Esophagus muscularis mucosa (tissue), 4 donors: ENCODE results near the gene COL26A1. TPM values are rescaled to one million over a fixed set of nuclear protein-coding genes. Genes with fewer than 3 reads are reported as not detected.

ENCODE experiments used
- DNase-seq: peaks from one replicate; pipeline ENCODE4 v3.0.0-alpha.2; 2017; ENCODE audit errors: extremely low spot score
- H3K27ac ChIP-seq, 4 donors: fragments of 200-600 bp; sonication (generic); replicated peaks in 1 of 4; 1 replicate in 3 of 4; 2 replicates in 1 of 4; pipeline ENCODE4 v1.5.1; 2016 to 2019; ENCODE audit warnings: mild to moderate bottlenecking in 1 of 4
- H3K27me3 ChIP-seq, 4 donors: fragments of 200-600 bp; sonication (generic); one replicate each; pipeline versions ENCODE4 v1.5.1 to v1.6.0; 2016 to 2019
- H3K36me3 ChIP-seq, 4 donors: fragments of 200-600 bp; sonication (generic); one replicate each; pipeline ENCODE4 v1.5.1; 2016 to 2019
- H3K4me1 ChIP-seq, 4 donors: fragments of 200-600 bp; sonication (generic); one replicate each; pipeline ENCODE4 v1.5.1; 2016 to 2019
- H3K4me3 ChIP-seq, 4 donors: fragments of 200-600 bp; sonication (generic); 1 replicate in 2 of 4; 2 replicates in 2 of 4; pipeline ENCODE4 v1.5.1; 2016 to 2019; ENCODE audit warnings: mild to moderate bottlenecking in 4 of 4, moderate library complexity in 1 of 4
- H3K9me3 ChIP-seq, 4 donors: fragments of 200-600 bp; sonication (generic); 1 replicate in 3 of 4; 2 replicates in 1 of 4; pipeline ENCODE4 v1.5.1; 2016 to 2019
- EP300 ChIP-seq: sonication (generic); formaldehyde crosslinking; IDR thresholded peaks from one replicate; pipeline ENCODE4 v1.6.1; 2017; ENCODE audit warnings: antibody characterized with exemption
- POLR2A ChIP-seq: fragments of 450-650 bp; IDR thresholded peaks from one replicate; pipeline ENCODE4 v1.6.1; 2017; ENCODE audit warnings: antibody characterized with exemption, moderate library complexity, mild to moderate bottlenecking, low read depth
- POLR2AphosphoS5 ChIP-seq, 2 donors: sonication (generic); formaldehyde crosslinking; IDR thresholded peaks; one replicate each; pipeline ENCODE4 v1.6.1; 2017; ENCODE audit warnings: antibody characterized with exemption in 2 of 2
- WGBS: methylation state at CpG from one replicate; pipeline ENCODE4 v1.1.5; 2018; 5-methylcytosine and 5-hydroxymethylcytosine counted together
- intact Hi-C: fragments of 100-400 bp; cut with DNase I; formaldehyde crosslinking; loops from one replicate; pipeline ENCODE4 v1.15.1; 2023
- total RNA-seq, 4 donors: library from RNA; depleted of rRNA; stranded (reverse); fragments of >200 nt; gene quantifications; one replicate each; pipeline versions ENCODE4 v1.1.0 to v1.2.1, GENCODE V29; 2016
- TF ChIP-seq, protein P1 (sequence below), 3 experiments: fragments of 200-600 bp in 2 of 3; fragments of 450-650 bp in 1 of 3; sonication (generic) in 2 of 3; IDR thresholded peaks; one replicate each; pipeline ENCODE4 v1.5.1; 2017 to 2019; ENCODE audit warnings: antibody characterized with exemption in 3 of 3, mild to moderate bottlenecking in 2 of 3, moderate library complexity in 1 of 3

COL26A1 gene
- total RNA-seq, 4 donors from 2014 or later, result not detected

GRCh38 chr7:101539784-101540183 lies 177.1 kb downstream of the COL26A1 start:
- no peak for DNase-seq
- 77% methylated on average over 5 of the region's 13 CpGs for WGBS
- Histone ChIP-seq H3K36me3 (no peaks in the 10 kb centered on the region), H3K27ac (no peak overlapping the region), H3K4me1 (peaks cover 0 to 8% (median 7%) of the 10 kb centered on the region in 4 donors), H3K4me3 (no peak overlapping the region), H3K9me3 (no peaks in the 10 kb centered on the region), H3K27me3 (peaks cover 0 to 24% (median 0%) of the 10 kb centered on the region in 4 donors)
- intact Hi-C loops, result loop anchor here (10.0 kb wide), 1 partner anchor 175 kb away; the partner anchor contains the start of gene COL26A1
- TF ChIP-seq POLR2A, result no peak
- TF ChIP-seq, protein P1, sequence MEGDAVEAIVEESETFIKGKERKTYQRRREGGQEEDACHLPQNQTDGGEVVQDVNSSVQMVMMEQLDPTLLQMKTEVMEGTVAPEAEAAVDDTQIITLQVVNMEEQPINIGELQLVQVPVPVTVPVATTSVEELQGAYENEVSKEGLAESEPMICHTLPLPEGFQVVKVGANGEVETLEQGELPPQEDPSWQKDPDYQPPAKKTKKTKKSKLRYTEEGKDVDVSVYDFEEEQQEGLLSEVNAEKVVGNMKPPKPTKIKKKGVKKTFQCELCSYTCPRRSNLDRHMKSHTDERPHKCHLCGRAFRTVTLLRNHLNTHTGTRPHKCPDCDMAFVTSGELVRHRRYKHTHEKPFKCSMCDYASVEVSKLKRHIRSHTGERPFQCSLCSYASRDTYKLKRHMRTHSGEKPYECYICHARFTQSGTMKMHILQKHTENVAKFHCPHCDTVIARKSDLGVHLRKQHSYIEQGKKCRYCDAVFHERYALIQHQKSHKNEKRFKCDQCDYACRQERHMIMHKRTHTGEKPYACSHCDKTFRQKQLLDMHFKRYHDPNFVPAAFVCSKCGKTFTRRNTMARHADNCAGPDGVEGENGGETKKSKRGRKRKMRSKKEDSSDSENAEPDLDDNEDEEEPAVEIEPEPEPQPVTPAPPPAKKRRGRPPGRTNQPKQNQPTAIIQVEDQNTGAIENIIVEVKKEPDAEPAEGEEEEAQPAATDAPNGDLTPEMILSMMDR (IDR thresholded peaks at IDR 0.05), result no peak
- no peak for TF ChIP-seq EP300
- TF ChIP-seq POLR2AphosphoS5 (IDR thresholded peaks at IDR 0.05), result no peak

GRCh38 chr7:101542527-101543241 lies 180.0 kb downstream of the COL26A1 start:
- TF ChIP-seq, protein P1 (IDR thresholded peaks at IDR 0.05), result peak; percentile 81 to 91 (median 86)
- TF ChIP-seq EP300, result no peak
- H3K36me3 ChIP-seq, result no peaks in the 10 kb centered on the region
- peaks cover 0 to 23% (median 0%) of the 10 kb centered on the region in 4 donors for H3K27me3 ChIP-seq
- no peaks in the 10 kb centered on the region for H3K9me3 ChIP-seq
- H3K4me1 ChIP-seq, result peaks cover 0 to 8% (median 7%) of the 10 kb centered on the region in 4 donors
- whole genome bisulfite sequencing, result 27% methylated on average over 14 of the region's 16 CpGs
- DNase-seq, result no peak
- no peak overlapping the region for H3K4me3 ChIP-seq
- intact Hi-C loops, result no loop called here
- H3K27ac ChIP-seq, result no peak overlapping the region

GRCh38 chr7:101543242-101543766 lies 180.6 kb downstream of the COL26A1 start:
- TF ChIP-seq EP300, result no peak
- TF ChIP-seq, protein P1 (IDR thresholded peaks at IDR 0.05), result no peak
- Histone ChIP-seq H3K27me3 (peaks cover 0 to 19% (median 0%) of the 10 kb centered on the region in 4 donors), H3K36me3 (no peaks in the 10 kb centered on the region), H3K27ac (no peak overlapping the region), H3K9me3 (no peaks in the 10 kb centered on the region), H3K4me1 (peaks cover 0 to 8% (median 7%) of the 10 kb centered on the region in 4 donors), H3K4me3 (no peak overlapping the region)
- WGBS, result 48% methylated on average over 5 of the region's 5 CpGs
- no peak for DNase-seq
- intact Hi-C loops, result no loop called here

DNA sequence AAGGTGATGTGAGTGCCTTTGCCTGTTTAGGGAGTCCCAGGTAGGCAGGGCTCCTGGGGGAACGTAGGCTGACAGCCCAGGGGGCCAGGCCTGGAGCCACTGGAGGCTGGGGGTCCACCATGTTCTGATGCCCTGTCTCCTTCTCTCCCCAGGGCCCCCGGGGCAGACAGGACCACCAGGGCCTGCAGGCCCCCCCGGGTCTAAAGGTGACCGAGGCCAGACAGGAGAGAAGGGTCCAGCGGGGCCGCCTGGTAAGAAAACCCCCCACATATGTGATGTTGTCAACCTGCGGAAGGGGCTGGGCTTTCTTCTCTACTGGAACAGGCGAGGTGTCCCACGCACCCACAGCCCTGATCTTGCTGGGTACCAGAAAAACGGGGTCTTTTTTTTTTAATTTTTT lies 181.2 kb downstream of the COL26A1 start:
- Histone ChIP-seq H3K36me3 (no peaks in the 10 kb centered on the region), H3K9me3 (no peaks in the 10 kb centered on the region), H3K27ac (no peak overlapping the region), H3K4me3 (no peak overlapping the region), H3K4me1 (peaks cover 0 to 5% (median 2%) of the 10 kb centered on the region in 4 donors), H3K27me3 (peaks cover 0 to 19% (median 0%) of the 10 kb centered on the region in 4 donors)
- no peak for TF ChIP-seq POLR2AphosphoS5 (IDR thresholded peaks at IDR 0.05)
- TF ChIP-seq EP300, result no peak
- TF ChIP-seq, protein P1 (IDR thresholded peaks at IDR 0.05), result no peak
- TF ChIP-seq POLR2A, result no peak
- no peak for DNase-seq
- WGBS, result 97% methylated on average over 10 of the region's 10 CpGs
- intact Hi-C loops, result loop anchor here (1.0 kb wide), 1 partner anchor 728 kb away; no protein-coding TSS in a partner anchor
